SU-DHL-6 (cell line): Measurements from ENCODE around the gene SUDS3.

ENCODE experiments used
- H2AFZ ChIP-seq: fragments of 200-600 bp; sonication (generic); 2 replicates; pipeline ENCODE4 v1.6.1; 2014; ENCODE audit warnings: low read depth, mild to moderate bottlenecking, moderate library complexity, mixed read lengths, antibody characterized with exemption, low read length; ENCODE audit not compliant: severe bottlenecking
- H3F3A ChIP-seq: fragments of 200-600 bp; shearing (Covaris generic); 2 replicates; pipeline ENCODE4 v1.6.0; 2016; ENCODE audit warnings: antibody characterized with exemption, mild to moderate bottlenecking; ENCODE audit not compliant: insufficient read depth
- H3K27ac ChIP-seq: fragments of 200-600 bp; sonication (generic); 2 replicates; pipeline ENCODE4 v1.5.1; 2016; ENCODE audit warnings: low read depth, mild to moderate bottlenecking, low read length, moderate library complexity, mixed read lengths
- H3K27me3 ChIP-seq: fragments of 200-600 bp; sonication (generic), shearing (Covaris generic); 2 replicates; pipeline ENCODE4 v1.6.0; 2014; ENCODE audit warnings: mild to moderate bottlenecking, low read length
- H3K36me3 ChIP-seq: fragments of 200-600 bp; sonication (generic); 2 replicates; pipeline ENCODE4 v1.6.1; 2014; ENCODE audit warnings: mild to moderate bottlenecking, low read length, mixed read lengths
- H3K4me2 ChIP-seq: fragments of 300-600, 200-600 bp; shearing (Covaris generic), sonication (generic); 2 replicates; pipeline ENCODE4 v1.6.0; 2014; ENCODE audit warnings: low read length, low read depth, mild to moderate bottlenecking; ENCODE audit not compliant: poor library complexity, severe bottlenecking
- H3K4me3 ChIP-seq: fragments of 200-600 bp; sonication (generic); 2 replicates; pipeline ENCODE4 v1.5.1; 2014; ENCODE audit warnings: antibody characterized with exemption, low read length, mild to moderate bottlenecking, mixed read lengths; ENCODE audit not compliant: insufficient read depth, poor library complexity, severe bottlenecking
- H3K79me2 ChIP-seq: fragments of 200-600 bp; sonication (generic); 2 replicates; pipeline ENCODE4 v1.6.1; 2014; ENCODE audit warnings: mild to moderate bottlenecking, low read length, moderate library complexity; ENCODE audit not compliant: insufficient read depth
- H3K9ac ChIP-seq: fragments of 200-600 bp; sonication (generic); 2 replicates; pipeline ENCODE4 v1.7.0; 2014; ENCODE audit warnings: mild to moderate bottlenecking, low read length
- H3K9me2 ChIP-seq: fragments of 200-600 bp; sonication (generic); replicated peaks from 2 replicates; pipeline ENCODE4 v1.6.1; 2014; ENCODE audit warnings: low read length; ENCODE audit not compliant: insufficient read depth
- H3K9me3 ChIP-seq: fragments of 200-600 bp; sonication (generic); 2 replicates; pipeline ENCODE4 v1.6.1; 2014; ENCODE audit warnings: low read length, mixed read lengths; ENCODE audit not compliant: insufficient read depth
- H4K20me1 ChIP-seq: fragments of 200-600 bp; sonication (generic); 2 replicates; pipeline ENCODE4 v1.6.1; 2014; ENCODE audit warnings: low read depth, mild to moderate bottlenecking, antibody characterized with exemption, low read length, moderate library complexity, mixed read lengths
- CTCF ChIP-seq: fragments of 200-600 bp; sonication (generic); IDR thresholded peaks from one replicate; pipeline ENCODE4 v1.5.1; 2017; ENCODE audit warnings: antibody characterized with exemption, mild to moderate bottlenecking, low read length, moderate library complexity; ENCODE audit not compliant: insufficient read depth, poor library complexity, severe bottlenecking
- EZH2phosphoT487 ChIP-seq: fragments of 200-600 bp; sonication (generic), shearing (Covaris generic); conservative IDR thresholded peaks from 2 replicates; pipeline ENCODE4 v1.6.1; 2018; ENCODE audit warnings: mild to moderate bottlenecking, antibody characterized with exemption, low read length, moderate library complexity, mixed read lengths

The SUDS3 gene

GRCh38 chr12:118459110-118459509 lies 82.8 kb downstream of the SUDS3 start:
- H3K79me2 ChIP-seq: no peaks in the 10 kb centered on the region
- no peak overlapping the region for H3K9ac ChIP-seq
- H3K9me3 ChIP-seq: no peaks in the 10 kb centered on the region
- no peak overlapping the region for H3K4me2 ChIP-seq
- no peak overlapping the region for H3K27ac ChIP-seq
- no peak overlapping the region for H3K4me3 ChIP-seq
- no peaks in the 10 kb centered on the region for H4K20me1 ChIP-seq
- H3K9me2 ChIP-seq: no peaks in the 10 kb centered on the region
- TF ChIP-seq EZH2phosphoT487: no peak
- TF ChIP-seq CTCF: no peak
- H2AFZ ChIP-seq: no peak overlapping the region
- no peaks in the 10 kb centered on the region for H3K36me3 ChIP-seq
- no peaks in the 10 kb centered on the region for H3K27me3 ChIP-seq
- no peaks in the 10 kb centered on the region for H3F3A ChIP-seq

DNA sequence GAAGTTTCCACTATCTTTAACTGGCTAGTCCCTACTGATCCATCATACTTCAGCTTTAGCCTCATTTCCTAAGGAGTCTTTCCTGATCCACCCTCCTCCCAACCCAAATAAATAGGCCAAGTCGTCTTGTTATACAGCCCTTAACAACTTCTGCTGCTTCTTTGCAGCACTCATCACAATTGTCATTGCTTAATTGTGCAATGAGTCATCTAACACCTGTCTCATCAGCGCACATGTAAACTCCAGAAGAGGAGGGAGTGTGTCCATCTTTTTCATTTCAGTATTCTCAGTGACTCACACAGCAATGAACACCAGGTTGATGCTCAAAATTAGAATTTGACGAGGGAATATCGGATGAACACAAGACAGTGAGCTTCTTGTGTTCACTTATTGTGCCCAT lies 87.3 kb downstream of the SUDS3 start:
- H3F3A ChIP-seq: no peaks in the 10 kb centered on the region
- H3K27me3 ChIP-seq: no peaks in the 10 kb centered on the region
- no peaks in the 10 kb centered on the region for H3K79me2 ChIP-seq
- no peaks in the 10 kb centered on the region for H3K9me3 ChIP-seq
- H3K9ac ChIP-seq: no peak overlapping the region
- H3K4me2 ChIP-seq: no peak overlapping the region
- no peaks in the 10 kb centered on the region for H4K20me1 ChIP-seq
- no peaks in the 10 kb centered on the region for H3K9me2 ChIP-seq
- no peak overlapping the region for H3K27ac ChIP-seq
- H3K4me3 ChIP-seq: no peak overlapping the region
- H2AFZ ChIP-seq: no peak overlapping the region
- no peaks in the 10 kb centered on the region for H3K36me3 ChIP-seq
- TF ChIP-seq CTCF (no peak), EZH2phosphoT487 (no peak)

GRCh38 chr12:118465706-118466105 lies 89.4 kb downstream of the SUDS3 start:
- H3K9me3 ChIP-seq: no peaks in the 10 kb centered on the region
- H3K4me2 ChIP-seq: no peak overlapping the region
- no peaks in the 10 kb centered on the region for H3K9me2 ChIP-seq
- H3K79me2 ChIP-seq: no peaks in the 10 kb centered on the region
- H4K20me1 ChIP-seq: no peaks in the 10 kb centered on the region
- H3K4me3 ChIP-seq: no peak overlapping the region
- no peak overlapping the region for H3K9ac ChIP-seq
- H3F3A ChIP-seq: no peaks in the 10 kb centered on the region
- no peaks in the 10 kb centered on the region for H3K36me3 ChIP-seq
- TF ChIP-seq EZH2phosphoT487: no peak
- no peak for TF ChIP-seq CTCF
- no peak overlapping the region for H3K27ac ChIP-seq
- no peaks in the 10 kb centered on the region for H3K27me3 ChIP-seq
- H2AFZ ChIP-seq: no peak overlapping the region
